ENCODE measurements around the gene LZTS3.
A peak's percentile ranks its signal among the peaks of the same experiment; 100 is the strongest.

Gene LZTS3

GRCh38 chr20:3213226-3213625, 39.9 kb upstream of the LZTS3 start:
- H3K4me1 ChIP-seq (ENCODE audit: insufficient read depth, low read length), result peaks cover 27% of the 10 kb centered on the region
- H2AFZ ChIP-seq (ENCODE audit: low read depth, low read length), result no peak overlapping the region
- no peak overlapping the region for H3K4me3 ChIP-seq (ENCODE audit: low read depth in 1 of 2, low read length in 2 of 2)
- TF ChIP-seq EZH2 (IDR thresholded peaks at IDR 0.05; ENCODE audit: borderline replicate concordance, low read depth, low read length, severe bottlenecking) (no peak), CTCF (IDR thresholded peaks at IDR 0.05; ENCODE audit: borderline replicate concordance, extremely low read depth, low read length, poor library complexity, severe bottlenecking) (no peak)
- H3K79me2 ChIP-seq (ENCODE audit: insufficient read depth, low read length), result peaks cover 47% of the 10 kb centered on the region
- no peak for ATAC-seq (ENCODE audit: insufficient read depth, low read depth)
- peaks cover 45% of the 10 kb centered on the region for H3K36me3 ChIP-seq (ENCODE audit: insufficient read depth, low read length)
- DNase-seq, result no peak
- H3K9me3 ChIP-seq (ENCODE audit: insufficient read depth, low read length, severe bottlenecking), result no peaks in the 10 kb centered on the region
- no peak overlapping the region for H3K9ac ChIP-seq (ENCODE audit: low read depth, low read length)
- no peak overlapping the region for H3K27ac ChIP-seq (ENCODE audit: low read length)
- H3K27me3 ChIP-seq (ENCODE audit: insufficient read depth, low read length, poor library complexity), result no peaks in the 10 kb centered on the region
- peaks cover 5% of the 10 kb centered on the region; the same call in 1 of the 2 replicates for H4K20me1 ChIP-seq (ENCODE audit: insufficient read depth, low read length)
- H3K4me2 ChIP-seq (ENCODE audit: insufficient read depth, low read length), result no peak overlapping the region

GRCh38 chr20:3210346-3210745, 37.0 kb upstream of the LZTS3 start:
- H3K9me3 ChIP-seq (ENCODE audit: insufficient read depth, low read length, severe bottlenecking), result no peaks in the 10 kb centered on the region
- H3K27ac ChIP-seq (ENCODE audit: low read length), result peak overlapping the region; percentile 89
- H3K4me3 ChIP-seq (ENCODE audit: low read depth in 1 of 2, low read length in 2 of 2), result peak overlapping the region; percentile 75 to 77
- no peaks in the 10 kb centered on the region for H3K27me3 ChIP-seq (ENCODE audit: insufficient read depth, low read length, poor library complexity)
- H2AFZ ChIP-seq (ENCODE audit: low read depth, low read length), result peak overlapping the region; percentile 93
- H3K9ac ChIP-seq (ENCODE audit: low read depth, low read length), result peak overlapping the region; percentile 82
- no peak for ATAC-seq (ENCODE audit: insufficient read depth, low read depth)
- no peak for DNase-seq
- peaks cover 5% of the 10 kb centered on the region; the same call in 1 of the 2 replicates for H4K20me1 ChIP-seq (ENCODE audit: insufficient read depth, low read length)
- H3K4me1 ChIP-seq (ENCODE audit: insufficient read depth, low read length), result peaks cover 32% of the 10 kb centered on the region
- peak overlapping the region; percentile 85 for H3K4me2 ChIP-seq (ENCODE audit: insufficient read depth, low read length)
- H3K36me3 ChIP-seq (ENCODE audit: insufficient read depth, low read length), result peaks cover 22% of the 10 kb centered on the region
- TF ChIP-seq CTCF (IDR thresholded peaks at IDR 0.05; ENCODE audit: borderline replicate concordance, extremely low read depth, low read length, poor library complexity, severe bottlenecking) (no peak), EZH2 (IDR thresholded peaks at IDR 0.05; ENCODE audit: borderline replicate concordance, low read depth, low read length, severe bottlenecking) (no peak)
- peaks cover 50% of the 10 kb centered on the region for H3K79me2 ChIP-seq (ENCODE audit: insufficient read depth, low read length)

- peak overlapping the region; percentile 75 to 77 for H3K4me3 ChIP-seq (ENCODE audit: low read depth in 1 of 2, low read length in 2 of 2)
- TF ChIP-seq EZH2 (IDR thresholded peaks at IDR 0.05; ENCODE audit: borderline replicate concordance, low read depth, low read length, severe bottlenecking), result no peak
- TF ChIP-seq CTCF (IDR thresholded peaks at IDR 0.05; ENCODE audit: borderline replicate concordance, extremely low read depth, low read length, poor library complexity, severe bottlenecking), result no peak
- H3K27ac ChIP-seq (ENCODE audit: low read length), result peak overlapping the region; percentile 89
- no peaks in the 10 kb centered on the region for H3K9me3 ChIP-seq (ENCODE audit: insufficient read depth, low read length, severe bottlenecking)
- peak overlapping the region; percentile 82 for H3K9ac ChIP-seq (ENCODE audit: low read depth, low read length)
- H4K20me1 ChIP-seq (ENCODE audit: insufficient read depth, low read length), result peaks cover 5% of the 10 kb centered on the region; the same call in 1 of the 2 replicates
- peaks cover 18% of the 10 kb centered on the region for H3K36me3 ChIP-seq (ENCODE audit: insufficient read depth, low read length)
- peaks cover 50% of the 10 kb centered on the region for H3K79me2 ChIP-seq (ENCODE audit: insufficient read depth, low read length)
- peak overlapping the region; percentile 85 for H3K4me2 ChIP-seq (ENCODE audit: insufficient read depth, low read length)
- DNase-seq, result no peak
- H3K27me3 ChIP-seq (ENCODE audit: insufficient read depth, low read length, poor library complexity), result no peaks in the 10 kb centered on the region
- ATAC-seq (ENCODE audit: insufficient read depth, low read depth), result peak; percentile 37
- H2AFZ ChIP-seq (ENCODE audit: low read depth, low read length), result peak overlapping the region; percentile 93
- H3K4me1 ChIP-seq (ENCODE audit: insufficient read depth, low read length), result peaks cover 35% of the 10 kb centered on the region
These were observed 36.6 kb upstream of the LZTS3 start for GRCh38 chr20:3209946-3210317.
